Stimulated activated CD4-positive, alpha-beta T cell treated with anti-CD3 and anti-CD28 coated beads, Interleukin-12 subunit alpha, Interleukin-12 subunit beta, amount 100 ng/mL, for 4 hours (primary cell): ENCODE results near the gene NEDD4L.

ENCODE experiments used
- DNase-seq: peaks from one replicate; pipeline ENCODE4 v3.0.0-alpha.2; 2020

The NEDD4L gene

DNA sequence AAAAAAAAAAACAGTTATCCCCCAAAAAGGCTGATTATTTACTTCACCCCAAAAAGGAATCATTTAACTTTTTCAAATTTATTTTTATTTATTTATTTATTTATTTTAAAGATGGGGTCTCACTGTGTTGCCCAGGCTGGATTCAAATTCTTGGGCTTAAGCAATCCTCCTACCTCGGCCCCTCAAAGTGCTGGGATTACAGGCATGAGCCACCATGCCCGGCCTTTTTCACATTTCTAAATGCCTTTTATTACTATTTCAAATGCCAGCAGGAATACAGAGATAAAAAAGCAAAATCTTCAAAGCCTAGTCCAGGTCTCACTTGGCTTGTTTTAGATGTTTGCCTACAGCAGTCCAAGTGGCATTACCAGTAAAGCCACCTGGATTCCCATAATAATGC, 345.7 kb downstream of the NEDD4L start:
- DNase-seq: no peak

DNA sequence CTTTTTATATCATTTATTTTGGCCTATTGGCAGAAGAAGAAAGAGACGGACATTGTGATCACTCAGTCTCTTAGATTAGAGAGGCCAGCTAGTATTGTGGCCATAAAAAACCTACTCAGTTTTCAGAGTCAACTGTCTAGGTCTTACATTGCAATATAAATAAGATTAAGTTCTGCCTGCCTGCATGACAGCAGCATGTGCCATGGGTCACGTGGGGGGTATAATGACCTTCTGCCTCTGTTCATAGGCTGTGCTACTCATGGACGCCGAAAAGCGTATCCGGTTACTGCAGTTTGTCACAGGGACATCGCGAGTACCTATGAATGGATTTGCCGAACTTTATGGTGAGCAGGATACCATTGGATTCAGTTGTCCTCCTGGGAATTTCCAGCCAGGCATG, 346.4 kb downstream of the NEDD4L start:
- DNase-seq: no peak

DNA sequence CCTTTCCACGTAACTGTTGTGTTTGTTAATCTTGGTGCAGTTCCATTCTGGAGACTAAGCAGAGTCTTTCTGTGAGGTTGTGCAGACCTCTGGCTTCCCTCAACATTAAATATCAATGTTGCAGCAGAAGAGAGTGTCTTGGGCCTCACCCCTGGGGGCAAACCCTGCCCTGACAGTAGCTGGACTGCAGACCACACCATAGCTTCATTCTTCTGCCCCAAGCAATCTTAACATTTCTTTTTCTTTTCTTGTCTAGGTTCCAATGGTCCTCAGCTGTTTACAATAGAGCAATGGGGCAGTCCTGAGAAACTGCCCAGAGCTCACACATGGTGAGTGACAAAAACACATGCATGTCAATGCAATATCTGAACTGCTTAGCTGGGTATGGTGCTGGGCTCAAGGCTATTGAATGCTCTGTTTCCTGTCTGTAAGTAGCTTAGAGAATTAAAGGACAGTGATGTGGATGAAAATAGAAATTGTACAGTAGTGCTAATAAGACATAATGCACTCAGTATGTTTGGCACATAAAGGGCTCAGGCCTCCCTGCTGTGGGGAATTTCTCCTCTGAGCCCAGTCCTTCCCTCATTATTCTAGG, 347.3 kb downstream of the NEDD4L start:
- no peak for DNase-seq

DNA sequence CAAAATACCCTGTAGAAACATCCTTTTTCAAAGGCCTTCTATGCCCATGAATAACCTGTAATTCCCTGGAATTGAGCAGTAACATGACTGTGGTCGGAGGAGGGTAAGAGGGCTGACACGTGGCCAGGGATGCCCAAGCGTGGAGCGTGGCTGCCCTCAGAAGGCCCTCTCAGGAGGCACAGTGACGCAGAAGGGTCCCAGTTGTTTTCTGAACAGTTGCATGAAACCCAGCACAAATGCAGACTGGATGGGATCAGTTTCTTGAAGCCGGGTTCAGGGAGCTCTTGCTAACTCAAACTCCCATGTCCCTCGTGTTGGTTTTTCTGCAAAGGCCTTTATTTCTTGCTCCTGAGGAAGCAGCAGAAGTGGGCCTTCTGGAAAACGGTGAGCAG, 347.9 kb downstream of the NEDD4L start:
- DNase-seq: no peak

DNA sequence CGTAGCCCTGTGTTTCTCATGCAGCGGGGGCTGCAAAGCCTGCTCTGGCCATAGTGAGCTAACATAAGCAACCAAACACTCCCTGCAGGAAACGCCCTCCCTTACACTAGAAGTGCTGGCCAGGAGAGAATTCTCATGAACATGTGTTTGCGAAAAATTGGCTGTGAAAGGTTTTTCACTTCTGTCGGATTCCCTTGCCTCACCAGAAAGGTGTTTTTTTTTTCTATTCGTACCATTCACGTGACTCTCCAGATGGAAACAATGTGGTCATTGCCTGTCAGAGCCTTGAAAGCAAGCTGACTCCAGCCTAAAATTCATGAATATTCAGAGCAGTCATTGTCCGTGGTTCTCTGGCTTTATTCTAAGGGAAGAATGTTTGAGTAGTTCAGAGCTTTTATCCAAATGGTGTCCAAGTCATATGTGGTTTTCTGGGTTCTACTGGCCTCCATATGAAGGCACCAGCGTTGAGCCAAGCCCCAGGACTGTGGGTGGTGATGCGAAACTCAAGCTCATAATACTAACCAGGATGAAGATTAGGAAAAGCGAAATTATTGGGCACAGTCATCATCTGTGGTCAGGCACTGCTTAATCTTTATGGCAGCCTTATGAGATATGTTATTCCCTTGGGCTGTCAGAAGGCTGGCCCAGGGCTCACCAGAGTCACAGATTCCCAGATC, 348.4 kb downstream of the NEDD4L start:
- no peak for DNase-seq

DNA sequence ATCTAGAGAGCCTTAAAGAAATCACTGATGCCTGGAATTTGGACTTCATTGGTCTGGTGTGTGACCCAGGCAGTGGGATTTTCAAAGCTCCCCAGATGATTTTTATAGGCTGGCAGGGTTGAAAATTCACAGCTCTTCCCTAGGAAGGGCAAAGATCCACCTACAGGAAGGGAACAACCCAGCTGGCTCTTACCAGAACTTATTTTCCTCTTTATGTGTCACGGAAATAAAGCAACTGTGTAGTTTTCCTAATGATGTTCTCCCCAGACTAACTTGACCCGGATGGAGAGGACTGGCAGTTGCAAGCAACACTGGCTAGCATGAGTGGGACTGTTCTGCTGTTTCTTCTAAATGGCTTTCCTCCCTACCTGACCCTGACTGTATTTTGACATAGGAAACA, 349.3 kb downstream of the NEDD4L start:
- DNase-seq: no peak

DNA sequence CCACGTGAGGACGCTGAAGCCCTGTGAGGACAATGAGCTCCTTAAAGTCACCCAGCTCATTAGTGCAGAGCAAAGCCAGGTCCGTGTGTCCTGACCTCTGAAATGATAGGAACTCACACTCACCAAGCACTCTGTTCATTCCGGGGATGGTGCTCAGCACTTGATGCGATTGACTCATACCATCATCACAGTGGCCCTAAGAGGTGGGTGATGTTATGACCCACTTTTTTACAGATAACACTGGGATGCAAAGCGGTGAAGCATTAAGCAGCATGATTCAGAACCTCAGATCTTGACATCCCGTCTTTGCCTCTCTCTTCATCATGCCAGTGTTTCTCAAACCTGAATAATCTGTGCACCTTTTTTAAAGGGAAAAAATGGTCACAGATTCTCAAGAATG, 350.0 kb downstream of the NEDD4L start:
- no peak for DNase-seq

DNA sequence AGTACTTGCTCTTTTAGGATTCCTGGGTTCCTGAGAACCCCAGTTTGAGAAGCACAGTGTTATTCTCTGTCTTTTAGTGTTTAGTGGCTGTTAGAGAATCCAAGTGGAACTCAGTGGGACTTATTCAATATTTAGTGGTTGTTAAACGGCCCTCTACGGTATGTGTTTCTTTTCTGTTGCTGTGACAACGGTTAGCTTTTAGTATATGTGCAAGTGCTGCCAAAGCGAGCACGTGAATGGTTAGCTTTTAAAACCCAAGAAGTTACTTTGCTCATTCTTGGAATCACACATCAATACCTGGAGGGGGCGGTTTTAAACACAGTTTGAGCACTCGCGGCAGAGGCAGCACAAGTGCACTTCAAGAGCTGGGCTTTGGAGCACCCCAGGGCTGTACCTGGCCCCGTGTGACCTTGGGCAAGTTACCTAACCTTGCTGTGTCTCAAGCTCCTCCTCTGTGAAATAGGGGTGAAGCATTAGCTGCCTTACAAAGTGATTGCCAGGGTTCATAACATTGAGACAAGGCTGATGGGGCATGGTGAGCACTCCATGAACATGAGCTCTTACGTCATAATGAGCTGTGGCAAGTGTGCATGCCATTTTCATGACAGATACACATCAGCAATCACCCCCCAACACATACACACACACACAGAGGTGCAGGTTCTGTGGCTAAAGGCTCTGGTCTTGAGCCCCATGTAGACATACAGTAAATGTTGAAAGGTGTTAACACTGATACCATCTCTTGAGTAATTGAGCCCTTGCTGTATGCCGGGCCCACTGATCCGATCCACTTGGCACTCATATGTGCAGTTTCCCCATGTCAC, 350.8 kb downstream of the NEDD4L start:
- DNase-seq: no peak

DNA sequence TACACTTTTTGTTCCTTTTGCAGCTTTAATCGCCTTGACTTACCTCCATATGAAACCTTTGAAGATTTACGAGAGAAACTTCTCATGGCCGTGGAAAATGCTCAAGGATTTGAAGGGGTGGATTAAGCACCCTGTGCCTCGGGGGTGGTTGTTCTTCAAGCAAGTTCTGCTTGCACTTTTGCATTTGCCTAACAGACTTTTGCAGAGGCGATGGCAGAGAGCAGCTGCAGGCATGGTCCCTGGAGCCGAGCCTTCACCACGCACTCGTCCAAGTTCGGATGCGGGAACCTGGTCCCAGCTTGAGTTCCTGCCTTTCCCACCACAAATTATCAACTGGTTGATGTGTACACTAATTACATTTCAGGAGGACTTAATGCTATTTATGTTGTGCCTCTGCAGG, 352.1 kb downstream of the NEDD4L start:
- no peak for DNase-seq

DNA sequence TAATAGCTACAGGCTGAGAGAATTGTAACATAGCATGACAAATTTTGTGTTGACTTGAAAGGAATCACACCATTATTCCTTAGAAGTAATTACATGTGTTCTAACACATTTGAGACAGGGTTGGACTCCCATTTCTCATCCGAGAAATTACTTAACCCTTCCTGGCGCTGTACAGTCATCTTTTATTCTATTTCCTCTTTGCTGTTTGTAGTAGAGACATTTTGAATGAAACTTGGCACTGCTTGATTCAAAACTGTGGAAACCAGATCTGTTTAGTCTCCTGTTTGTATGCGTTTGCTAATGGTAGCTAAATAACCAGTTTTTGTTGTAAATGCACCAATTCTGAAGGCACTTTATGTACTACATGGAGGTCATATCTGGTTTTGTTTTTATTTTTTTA, 352.9 kb downstream of the NEDD4L start:
- no peak for DNase-seq

DNA sequence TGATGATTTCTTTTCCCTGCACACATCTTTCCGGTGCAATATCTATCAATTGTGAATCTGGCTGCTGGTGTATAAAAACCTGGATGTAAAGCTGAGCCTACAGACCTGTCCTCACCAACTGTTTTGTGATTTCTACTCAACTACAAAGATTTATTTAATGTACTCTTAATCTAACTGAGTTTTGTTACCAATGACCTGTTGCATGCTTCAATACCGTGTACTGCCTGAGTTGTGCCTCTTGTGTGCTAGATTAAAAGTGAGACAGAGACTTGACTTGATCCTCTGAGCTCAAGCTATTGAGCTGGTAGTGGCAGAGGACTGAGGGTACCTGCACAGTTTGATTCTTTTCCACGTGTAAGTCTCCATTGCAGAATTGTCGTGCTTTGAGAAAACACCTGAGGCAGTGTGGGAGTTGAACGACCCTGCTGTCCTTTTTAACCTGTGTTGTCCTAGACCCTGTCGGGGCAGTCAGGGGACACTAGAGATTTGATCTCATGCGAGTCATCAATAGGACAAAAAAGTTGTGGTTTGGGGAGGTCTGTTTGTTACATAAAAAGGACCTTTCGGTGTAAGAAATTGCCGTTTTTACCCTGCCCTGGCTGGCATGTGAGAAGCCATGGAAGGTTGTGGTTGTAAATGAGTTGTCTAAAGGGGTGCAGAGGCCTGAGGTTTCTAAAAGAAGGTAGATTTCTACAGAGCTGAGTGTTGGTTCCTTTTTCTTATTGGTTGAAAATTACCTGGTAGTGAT, 353.5 kb downstream of the NEDD4L start:
- DNase-seq: no peak

DNA sequence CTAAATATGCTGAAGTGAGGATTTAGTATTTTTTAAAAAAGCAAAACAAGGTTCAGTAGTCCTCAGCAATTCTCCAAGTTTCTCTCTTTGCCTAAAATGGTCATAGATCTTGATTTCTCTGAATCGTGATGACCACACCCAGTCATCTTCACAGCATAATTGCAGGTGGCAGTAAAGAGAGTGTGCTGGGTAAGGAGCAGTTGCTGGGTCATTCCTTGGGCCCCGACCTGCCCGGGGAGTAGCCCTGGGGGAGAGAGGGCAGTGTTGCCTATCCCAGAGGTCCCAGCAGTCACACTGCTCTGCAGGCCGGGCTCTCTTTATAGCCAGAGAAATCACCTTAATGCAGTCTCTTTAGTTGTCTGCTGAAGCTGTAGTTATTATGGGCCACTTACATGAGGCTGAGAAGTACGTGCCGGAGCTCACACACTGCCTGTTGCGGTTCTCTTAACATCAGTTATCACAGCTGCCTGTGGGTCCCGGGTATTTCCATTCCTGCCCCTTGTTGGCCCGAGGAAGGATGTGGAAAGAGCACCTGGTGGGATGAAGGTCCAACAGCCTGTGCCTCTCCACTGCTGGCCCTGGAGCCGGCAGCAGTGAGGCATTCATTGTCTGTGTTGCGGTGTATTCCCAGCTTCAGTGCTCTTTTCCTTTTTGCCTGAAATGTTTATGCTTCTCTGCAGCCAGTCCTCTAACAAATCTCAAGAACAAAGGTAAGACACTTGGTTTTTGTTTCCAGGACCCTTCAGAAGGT, 354.8 kb downstream of the NEDD4L start:
- DNase-seq: no peak

DNA sequence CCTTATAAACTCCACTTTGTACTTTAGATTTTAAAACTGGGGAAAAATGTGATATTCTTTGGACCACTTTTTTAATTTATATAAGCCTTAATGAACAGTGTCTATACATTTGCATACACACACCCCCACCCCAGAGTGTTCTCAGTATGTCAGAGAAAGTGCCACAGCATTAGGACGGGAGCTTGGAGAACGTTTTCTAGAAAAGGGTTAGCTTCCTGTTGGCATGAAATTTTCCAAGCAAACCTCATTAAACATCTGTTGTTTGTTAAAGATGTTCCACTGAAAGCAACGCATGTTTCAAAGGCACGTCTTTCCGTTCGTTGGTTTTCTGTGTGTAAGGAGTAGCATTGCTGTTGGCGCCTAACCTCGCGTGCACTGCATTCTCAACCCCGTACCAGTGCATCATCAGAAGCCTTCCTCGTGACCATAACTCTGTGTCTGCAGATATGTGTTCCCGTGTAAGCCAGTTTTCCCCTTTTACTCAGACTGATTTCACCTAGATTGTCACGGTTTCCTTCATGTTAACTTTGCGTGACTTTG, 356.4 kb downstream of the NEDD4L start:
- DNase-seq: peak; percentile 16

DNA sequence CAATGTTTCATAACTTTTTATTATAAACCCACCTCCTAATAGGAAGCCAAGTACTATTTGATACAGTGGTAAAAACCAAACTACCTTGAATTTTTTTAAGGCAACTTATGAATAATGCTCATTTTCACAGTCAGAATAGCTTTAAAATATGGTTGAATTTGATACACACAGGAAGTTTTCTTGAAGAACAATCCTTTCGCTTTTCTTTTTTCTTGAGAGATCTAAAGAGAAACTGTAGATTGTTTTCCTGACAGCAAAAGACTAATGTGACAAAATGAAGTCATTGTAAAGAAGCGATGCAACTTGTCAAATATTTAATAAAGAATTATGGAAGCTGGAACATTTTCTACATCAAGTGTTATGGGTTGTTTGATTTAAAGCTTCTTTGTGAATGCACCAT, 357.2 kb downstream of the NEDD4L start:
- no peak for DNase-seq

DNA sequence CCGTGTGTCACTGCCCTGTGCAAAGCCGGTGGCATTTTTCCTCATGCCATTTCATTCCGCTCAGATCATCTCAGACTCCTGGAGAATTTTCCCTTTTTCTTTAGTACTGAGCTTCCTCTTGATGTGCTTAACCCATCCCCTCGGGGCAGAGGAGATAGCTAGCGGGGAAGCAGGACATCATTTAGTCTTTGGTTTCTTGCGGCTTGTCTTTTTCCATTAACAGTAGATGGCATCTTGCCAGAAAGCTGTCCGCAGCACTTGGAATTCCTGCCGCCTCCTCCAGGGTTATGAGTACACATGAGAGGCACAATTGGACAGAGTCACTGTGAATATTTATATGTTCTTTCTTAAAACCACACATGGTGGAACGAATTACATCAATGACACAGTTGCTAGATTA, 358.2 kb downstream of the NEDD4L start:
- DNase-seq: no peak

DNA sequence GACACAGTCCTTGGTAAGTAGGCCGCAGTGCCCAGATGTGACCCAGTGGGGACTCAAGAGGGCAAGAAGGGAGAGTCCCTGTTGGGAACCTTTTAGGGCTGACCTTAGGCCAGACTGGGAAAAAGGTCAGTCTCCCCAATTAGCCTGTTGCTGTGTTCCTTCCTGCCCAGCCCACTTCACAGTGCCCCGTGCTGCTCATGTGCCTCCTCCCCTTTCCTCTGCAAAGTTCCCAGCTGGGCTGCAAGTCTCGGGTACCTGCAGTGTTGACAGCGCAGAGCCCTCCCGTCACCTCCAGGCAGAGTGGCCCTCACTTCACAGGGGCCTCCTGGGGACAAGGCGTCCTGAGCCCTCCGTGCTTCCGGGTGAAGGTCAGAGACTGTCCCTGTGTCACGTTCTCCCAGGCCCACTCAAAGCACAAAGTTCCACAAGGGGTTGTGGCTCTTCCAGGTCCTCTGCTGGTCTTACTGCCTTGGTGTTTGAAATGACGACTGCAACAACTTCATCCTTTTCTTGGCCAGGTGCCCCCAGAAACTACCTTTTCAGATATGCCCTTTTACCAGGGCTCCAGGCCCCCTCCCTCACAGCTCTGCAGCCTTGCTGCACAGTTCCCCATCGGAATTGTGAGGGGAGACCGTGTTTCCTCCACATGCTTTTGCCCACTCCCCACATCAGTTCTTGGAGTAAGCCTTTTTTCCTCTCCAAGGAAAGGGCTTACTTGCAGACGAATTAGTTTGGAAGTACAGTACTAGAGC, 359.1 kb downstream of the NEDD4L start:
- no peak for DNase-seq

DNA sequence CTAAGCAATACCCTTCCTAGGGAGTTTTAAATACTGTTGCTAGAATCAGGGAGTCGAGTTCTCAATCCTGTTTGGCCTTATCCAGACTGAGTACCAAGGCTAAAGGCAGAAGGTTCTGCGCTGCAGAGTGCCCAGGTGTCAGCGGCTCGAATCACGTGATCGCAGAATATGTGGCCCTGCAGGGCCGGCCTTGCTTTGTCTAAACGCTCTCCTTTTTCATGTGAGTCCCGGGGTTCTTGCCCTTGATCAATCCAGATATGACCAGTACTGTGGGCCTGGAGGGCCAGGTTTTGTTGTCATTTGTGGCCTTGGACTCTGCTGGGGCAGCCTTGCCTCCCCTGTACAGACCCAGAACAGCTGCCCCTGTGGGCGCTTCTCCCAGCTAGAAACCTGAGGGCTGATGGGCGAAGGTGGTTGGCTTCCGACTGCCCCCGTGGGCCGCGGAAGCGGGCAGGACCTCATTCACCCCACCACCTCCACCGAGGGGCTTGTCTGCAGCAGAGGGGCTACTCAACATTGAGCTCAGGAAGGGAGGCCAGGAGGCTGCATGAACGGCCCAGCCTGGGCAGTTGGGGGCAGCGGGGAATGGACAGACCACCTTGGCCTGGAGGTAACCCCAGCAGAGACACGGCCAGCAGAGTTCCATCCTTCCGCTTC, 359.9 kb downstream of the NEDD4L start:
- DNase-seq: no peak

DNA sequence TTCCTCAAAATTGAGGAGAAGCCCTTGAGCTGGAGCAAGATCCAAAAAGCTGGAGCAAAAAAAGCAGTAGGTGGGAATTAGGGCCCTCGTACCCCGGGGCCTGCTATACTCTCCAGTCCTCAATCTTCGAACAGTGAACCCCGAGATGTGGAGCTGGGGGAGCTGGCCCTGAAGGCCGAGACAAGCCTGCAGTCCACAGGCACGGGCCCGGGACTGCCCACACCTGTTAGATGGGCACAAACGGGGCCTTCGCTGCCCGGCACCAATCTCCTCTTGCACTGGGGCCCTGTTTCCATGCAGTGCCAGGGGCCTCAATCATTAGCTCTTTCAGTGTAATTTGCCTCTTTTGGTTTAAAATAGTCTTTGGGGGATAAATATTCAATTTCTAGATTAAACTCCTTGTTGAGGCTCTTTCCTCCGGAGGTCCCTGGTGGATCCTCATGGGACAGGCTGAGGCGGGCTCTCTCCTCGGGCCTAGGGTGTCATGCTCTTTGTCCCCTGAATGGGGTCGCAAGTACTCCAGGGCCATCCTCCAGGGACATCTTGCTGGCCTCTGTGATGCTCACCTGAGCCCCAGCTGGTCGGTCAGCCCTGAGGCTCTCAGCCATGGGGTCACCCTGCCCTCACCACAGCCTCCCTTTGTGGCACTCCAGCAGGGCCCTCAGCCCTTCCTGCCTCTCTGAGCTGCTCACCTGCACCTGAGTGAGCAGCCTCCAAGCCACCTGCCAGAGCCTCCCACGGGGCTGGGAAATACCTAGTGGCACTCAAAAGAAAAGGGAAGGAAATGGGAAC, 361.3 kb downstream of the NEDD4L start:
- no peak for DNase-seq

DNA sequence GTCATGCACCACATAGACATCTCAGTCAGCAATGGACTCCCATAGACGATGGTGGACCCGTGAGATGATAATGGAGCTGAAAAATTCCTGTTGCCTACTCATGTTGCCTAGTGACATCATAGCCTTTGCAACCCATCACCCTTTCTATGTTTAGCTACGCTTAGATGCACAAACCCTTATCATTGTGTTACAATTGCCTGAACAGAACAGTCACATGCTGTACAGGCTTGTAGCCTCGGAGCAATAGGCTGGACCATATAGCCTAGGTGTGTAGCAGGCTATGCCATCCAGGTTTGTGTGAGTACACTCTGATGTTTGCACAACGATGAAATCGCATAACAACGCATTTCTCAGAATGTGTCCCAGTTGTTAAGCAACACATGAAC, 363.2 kb downstream of the NEDD4L start:
- DNase-seq: no peak

DNA sequence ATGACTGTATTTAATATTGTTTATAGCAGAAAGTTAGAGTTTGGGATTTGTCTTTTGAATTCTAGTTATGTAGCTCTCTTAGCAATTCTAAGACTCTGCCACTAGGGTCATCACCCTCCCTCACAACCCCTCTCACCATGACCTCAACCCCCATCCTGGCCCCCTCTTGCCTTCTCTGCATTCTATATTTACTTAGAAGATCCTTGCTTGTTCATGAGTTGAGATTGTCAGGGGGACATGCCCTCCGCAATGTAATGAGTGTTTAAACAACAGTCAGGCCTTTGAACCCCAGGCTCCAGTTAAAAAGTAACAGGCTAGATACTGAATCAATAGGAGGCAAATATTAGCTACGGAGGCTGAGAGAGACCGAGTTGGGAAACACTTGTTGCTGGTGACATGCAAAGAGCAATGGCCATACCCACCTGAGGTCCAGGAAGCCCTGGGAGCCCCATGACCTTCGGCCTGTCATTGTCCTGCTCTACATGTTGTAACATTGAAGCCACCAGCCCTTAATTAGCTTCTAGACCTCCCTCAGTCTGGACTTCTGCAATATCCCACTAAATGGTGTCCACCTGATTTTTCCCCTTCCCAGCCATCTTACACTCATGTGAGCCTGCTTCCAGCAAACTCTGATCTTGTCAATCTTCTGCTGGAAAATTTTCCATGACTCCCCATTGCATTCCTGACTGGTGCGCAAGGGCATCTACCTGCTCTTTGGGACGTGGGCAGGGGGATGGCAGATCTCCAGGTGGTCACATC, 363.8 kb downstream of the NEDD4L start:
- no peak for DNase-seq
